WTC11 (cell line): ENCODE results near the gene SMPDL3A. TPM values are rescaled to one million over a fixed set of nuclear protein-coding genes. Genes with fewer than 3 reads are reported as not detected.
"Not testable (repeated sequence)": the region's sequence is repeated elsewhere in the genome, so short reads cannot be mapped to it uniquely, and the experiment has no call there.

ENCODE experiments used
- ATAC-seq: fragments of 200-7000 bp; cut with Tn5 transposase; 2 replicates; pipeline ENCODE4 v1.10.0; 2021; ENCODE audit warnings: mild to moderate bottlenecking, moderate library complexity
- CTCF ChIA-PET: fragments of 300-600 bp; sonication (Branson Sonifier 250); formaldehyde crosslinking; loops from one replicate; lab custom pipeline; 2021; ENCODE audit warnings: antibody characterized with exemption; lab: Charles Lee
- POLR2A ChIA-PET: fragments of 350-600 bp; sonication (Branson Sonifier 250); formaldehyde crosslinking; loops from one replicate; lab custom pipeline; 2021; ENCODE audit warnings: antibody characterized with exemption; lab: Charles Lee
- DNase-seq: peaks from one replicate; pipeline ENCODE4 v3.0.0; 2021; ENCODE audit warnings: low spot score
- H3K27ac Mint-ChIP-seq: 2 replicates; pipeline ENCODE4 v1.8.0; 2021; ENCODE audit warnings: mixed read lengths
- H3K27me3 Mint-ChIP-seq: 2 replicates; pipeline ENCODE4 v1.8.0; 2021; ENCODE audit warnings: low read depth, mild to moderate bottlenecking, moderate library complexity, mixed read lengths
- H3K36me3 Mint-ChIP-seq: 2 replicates; pipeline ENCODE4 v1.8.0; 2021; ENCODE audit warnings: mixed read lengths
- H3K4me1 Mint-ChIP-seq: 2 replicates; pipeline ENCODE4 v1.8.0; 2022; ENCODE audit warnings: mixed read lengths
- H3K4me3 Mint-ChIP-seq: 2 replicates; pipeline ENCODE4 v1.8.0; 2021; ENCODE audit warnings: mild to moderate bottlenecking, moderate library complexity, mixed read lengths
- H3K9me3 Mint-ChIP-seq: 2 replicates; pipeline ENCODE4 v1.8.0; 2021; ENCODE audit warnings: mixed read lengths
- ATF3 ChIP-seq: sonication (generic); formaldehyde crosslinking; conservative IDR thresholded peaks from 2 replicates; pipeline ENCODE4 v1.8.1; 2022; ENCODE audit warnings: mild to moderate bottlenecking, missing genetic modification reagents
- ATF6 ChIP-seq: sonication (generic); formaldehyde crosslinking; IDR thresholded peaks from 2 replicates; pipeline ENCODE4 v1.8.1; 2023; ENCODE audit warnings: mild to moderate bottlenecking, missing genetic modification reagents
- CBFB ChIP-seq: sonication (generic); formaldehyde crosslinking; IDR thresholded peaks from 2 replicates; pipeline ENCODE4 v1.8.1; 2022; ENCODE audit warnings: mild to moderate bottlenecking, low read depth, missing genetic modification reagents
- CREB1 ChIP-seq: sonication (generic); formaldehyde crosslinking; IDR thresholded peaks from 2 replicates; pipeline ENCODE4 v1.8.0; 2023; ENCODE audit warnings: mild to moderate bottlenecking, missing genetic modification reagents
- CREM ChIP-seq: sonication (generic); formaldehyde crosslinking; IDR thresholded peaks from 2 replicates; pipeline ENCODE4 v1.8.1; 2022; ENCODE audit warnings: mild to moderate bottlenecking, missing genetic modification reagents, moderate library complexity
- E2F4 ChIP-seq: sonication (generic); formaldehyde crosslinking; IDR thresholded peaks from 2 replicates; pipeline ENCODE4 v1.8.1; 2022; ENCODE audit warnings: low read depth, mild to moderate bottlenecking, moderate library complexity, missing genetic modification reagents, borderline replicate concordance
- ELF4 ChIP-seq: sonication (generic); formaldehyde crosslinking; IDR thresholded peaks from 2 replicates; pipeline ENCODE4 v1.8.1; 2022; ENCODE audit warnings: low read depth, mild to moderate bottlenecking, moderate library complexity, missing genetic modification reagents
- FOXK1 ChIP-seq: sonication (generic); formaldehyde crosslinking; IDR thresholded peaks from 2 replicates; pipeline ENCODE4 v1.8.0; 2022; ENCODE audit warnings: mild to moderate bottlenecking, moderate library complexity, missing genetic modification reagents
- GRHL2 ChIP-seq: fragments of 250-450 bp; sonication (Bioruptor Pico); IDR thresholded peaks from 2 replicates; pipeline ENCODE4 v1.8.0; 2022; ENCODE audit warnings: mild to moderate bottlenecking, moderate library complexity; ENCODE audit not compliant: insufficient replicate concordance, severe bottlenecking
- HMGXB4 ChIP-seq: sonication (generic); formaldehyde crosslinking; IDR thresholded peaks from 2 replicates; pipeline ENCODE4 v1.8.1; 2023; ENCODE audit warnings: mild to moderate bottlenecking, moderate library complexity, missing genetic modification reagents
- MYBL2 ChIP-seq: sonication (generic); formaldehyde crosslinking; IDR thresholded peaks from 2 replicates; pipeline ENCODE4 v1.8.1; 2023; ENCODE audit warnings: mild to moderate bottlenecking, moderate library complexity, missing genetic modification reagents
- NFYB ChIP-seq: sonication (generic); formaldehyde crosslinking; conservative IDR thresholded peaks from 2 replicates; pipeline ENCODE4 v1.8.0; 2022; ENCODE audit warnings: low read depth, missing genetic modification reagents
- PREB ChIP-seq: sonication (generic); formaldehyde crosslinking; IDR thresholded peaks from 2 replicates; pipeline ENCODE4 v1.8.1; 2022; ENCODE audit warnings: mild to moderate bottlenecking, missing genetic modification reagents, moderate library complexity, borderline replicate concordance
- PRRX2 ChIP-seq: fragments of 250-450 bp; sonication (Bioruptor Pico); IDR thresholded peaks from 2 replicates; pipeline ENCODE4 v1.8.0; 2021; ENCODE audit warnings: mild to moderate bottlenecking
- STAT6 ChIP-seq: sonication (generic); formaldehyde crosslinking; conservative IDR thresholded peaks from 2 replicates; pipeline ENCODE4 v1.8.1; 2023; ENCODE audit warnings: mild to moderate bottlenecking, low read depth, missing genetic modification reagents, moderate library complexity
- TEAD1 ChIP-seq: sonication (generic); formaldehyde crosslinking; IDR thresholded peaks from 2 replicates; pipeline ENCODE4 v1.8.0; 2022; ENCODE audit warnings: mild to moderate bottlenecking, missing genetic modification reagents
- TEAD4 ChIP-seq: sonication (generic); formaldehyde crosslinking; IDR thresholded peaks from 2 replicates; pipeline ENCODE4 v1.8.0; 2022; ENCODE audit warnings: mild to moderate bottlenecking, missing genetic modification reagents
- USF2 ChIP-seq: sonication (generic); formaldehyde crosslinking; IDR thresholded peaks from 2 replicates; pipeline ENCODE4 v1.8.1; 2023; ENCODE audit warnings: mild to moderate bottlenecking, missing genetic modification reagents, moderate library complexity
- ZNF219 ChIP-seq: sonication (generic); formaldehyde crosslinking; IDR thresholded peaks from 2 replicates; pipeline ENCODE4 v1.8.0; 2023; ENCODE audit warnings: missing genetic modification reagents, mild to moderate bottlenecking, borderline replicate concordance
- total RNA-seq: library from RNA; stranded (reverse); gene quantifications from 3 replicates; pipeline ENCODE4 v1.2.3, GENCODE V29; 2021

The SMPDL3A gene
- total RNA-seq, 1 experiment from 2014 or later = 2.1 TPM

GRCh38 chr6:122740091-122740490 lies 49.0 kb upstream of the SMPDL3A start (continued):
- TF ChIP-seq GRHL2 (CRISPR knock-in tag) = no peak

- H3K36me3 Mint-ChIP-seq = no peaks in the 10 kb centered on the region; the same call in 1 of the 2 replicates
- no peak overlapping the region for H3K4me3 Mint-ChIP-seq
- H3K27me3 Mint-ChIP-seq = peaks cover 16% of the 10 kb centered on the region
- TF ChIP-seq E2F4 (CRISPR knock-in tag) (no peak), ATF6 (CRISPR knock-in tag) (no peak), ELF4 (CRISPR knock-in tag) (no peak), CBFB (no peak), STAT6 (no peak), CREB1 (CRISPR knock-in tag) (no peak), TEAD4 (no peak), NFYB (no peak), FOXK1 (CRISPR knock-in tag) (no peak), ZNF219 (no peak), HMGXB4 (CRISPR knock-in tag) (no peak), MYBL2 (CRISPR knock-in tag) (no peak), ATF3 (CRISPR knock-in tag) (no peak), PREB (no peak), PRRX2 (CRISPR knock-in tag) (no peak), USF2 (CRISPR knock-in tag) (no peak), TEAD1 (CRISPR knock-in tag) (no peak), CREM (CRISPR knock-in tag) (no peak)
- peaks cover 6% of the 10 kb centered on the region for H3K4me1 Mint-ChIP-seq
- DNase-seq (no peak), ATAC-seq (no peak)
- ChIA-PET POLR2A (no interaction called here), CTCF (interaction anchor here (0.9 to 2.8 kb wide), 3 partner anchors 9 to 98 kb away, joined by 3 to 13 read pairs (median 3); no protein-coding TSS in a partner anchor)
- H3K9me3 Mint-ChIP-seq = peaks cover 11% of the 10 kb centered on the region
- H3K27ac Mint-ChIP-seq = no peak overlapping the region
These were observed 48.1 kb upstream of the SMPDL3A start for GRCh38 chr6:122740936-122741335.

- Mint-ChIP-seq H3K36me3 (peaks cover 12% of the 10 kb centered on the region), H3K27me3 (peaks cover 44% of the 10 kb centered on the region), H3K9me3 (peaks cover 30% of the 10 kb centered on the region)
- CTCF ChIA-PET = interaction anchor here (0.9 to 2.9 kb wide), 15 partner anchors 10 to 252 kb away, joined by 3 to 47 read pairs (median 3); partner anchors contain the start of gene SMPDL3A
- H3K27ac Mint-ChIP-seq, DNase-seq, H3K4me3 Mint-ChIP-seq, POLR2A ChIA-PET, H3K4me1 Mint-ChIP-seq: not testable (repeated sequence)
- 0 out of 2 replicates have a peak, but pooled peaks have one; percentile 32 for ATAC-seq
These were observed 44.8 kb upstream of the SMPDL3A start for GRCh38 chr6:122744247-122744646.

GRCh38 chr6:122744856-122745255 lies 44.2 kb upstream of the SMPDL3A start:
- H3K27ac Mint-ChIP-seq, DNase-seq, POLR2A ChIA-PET, ATAC-seq, H3K4me3 Mint-ChIP-seq, H3K4me1 Mint-ChIP-seq: not testable (repeated sequence)
- Mint-ChIP-seq H3K36me3 (peaks cover 16% of the 10 kb centered on the region), H3K27me3 (peaks cover 50% of the 10 kb centered on the region), H3K9me3 (peaks cover 35% of the 10 kb centered on the region)
- CTCF ChIA-PET = interaction anchor here (0.9 to 2.9 kb wide), 13 partner anchors 9 to 141 kb away, joined by 3 to 47 read pairs (median 3); partner anchors contain the start of gene SMPDL3A
